ENCODE data around the gene ROCK2.

The ROCK2 gene

GRCh38 chr2:11344342-11344955, at the start of gene ROCK2:
Gene ROCK2, minus strand, starts transcription at chr2:11344636. Its CDS starts 500 bp downstream, at chr2:11344136.
- TF ChIP-seq CTCF (IDR thresholded peaks at IDR 0.05) (no peak), ZFX (IDR thresholded peaks at IDR 0.05; ENCODE audit: borderline replicate concordance) (no peak)
- H3K27ac ChIP-seq, result peak within 1 kb of the TSS; percentile 76

- no peak overlapping the region for H3K27ac ChIP-seq
- TF ChIP-seq ZFX (IDR thresholded peaks at IDR 0.05; ENCODE audit: borderline replicate concordance), result no peak
- no peak for TF ChIP-seq CTCF (IDR thresholded peaks at IDR 0.05)
Observed at GRCh38 chr2:11393711-11394236, 49.3 kb upstream of the ROCK2 start.

- no peak for TF ChIP-seq CTCF (IDR thresholded peaks at IDR 0.05)
- TF ChIP-seq ZFX (IDR thresholded peaks at IDR 0.05; ENCODE audit: borderline replicate concordance), result no peak
- no peak overlapping the region for H3K27ac ChIP-seq
Observed at GRCh38 chr2:11391942-11392266, 47.5 kb upstream of the ROCK2 start.

GRCh38 chr2:11390399-11390658, 45.9 kb upstream of the ROCK2 start:
- peak overlapping the region; percentile 62 for H3K27ac ChIP-seq
- TF ChIP-seq ZFX (IDR thresholded peaks at IDR 0.05; ENCODE audit: borderline replicate concordance) (no peak), CTCF (IDR thresholded peaks at IDR 0.05) (no peak)

- TF ChIP-seq ZFX (IDR thresholded peaks at IDR 0.05; ENCODE audit: borderline replicate concordance), result no peak
- no peak for TF ChIP-seq CTCF (IDR thresholded peaks at IDR 0.05)
- peak overlapping the region; percentile 62 for H3K27ac ChIP-seq
Observed at GRCh38 chr2:11389551-11390398, 45.3 kb upstream of the ROCK2 start.

GRCh38 chr2:11389052-11389420, 44.6 kb upstream of the ROCK2 start:
- no peak for TF ChIP-seq CTCF (IDR thresholded peaks at IDR 0.05)
- no peak for TF ChIP-seq ZFX (IDR thresholded peaks at IDR 0.05; ENCODE audit: borderline replicate concordance)
- peak overlapping the region; percentile 62 for H3K27ac ChIP-seq
